Gastrocnemius medialis (tissue), 4 donors: ENCODE data around the gene TRDMT1. TPM values are rescaled to one million over a fixed set of nuclear protein-coding genes. Genes with fewer than 3 reads are reported as not detected.

Source experiments
- ATAC-seq, 2 donors: fragments of 150-250 bp; one replicate each; pipeline ENCODE4 v1.9.1; 2016
- DNase-seq, 2 donors: peaks; one replicate each; pipeline ENCODE4 v3.0.0-alpha.2; 2019
- H3K27ac ChIP-seq, 4 donors: fragments of 200-600 bp; sonication (generic); 1 replicate in 1 of 4; 2 replicates in 3 of 4; pipeline ENCODE4 v1.5.1; 2016 to 2018; ENCODE audit warnings: mild to moderate bottlenecking in 2 of 4, moderate library complexity in 1 of 4
- H3K27me3 ChIP-seq, 3 donors: fragments of 200-600 bp; sonication (generic) in 2 of 3; 1 replicate in 1 of 3; 2 replicates in 2 of 3; pipeline versions ENCODE4 v1.5.1 to v1.6.0; 2016 to 2019; ENCODE audit warnings: mild to moderate bottlenecking in 1 of 3, moderate library complexity in 1 of 3
- H3K36me3 ChIP-seq, 2 donors: fragments of 200-600 bp; sonication (generic) in 1 of 2; one replicate each; pipeline ENCODE4 v1.5.1; 2017 to 2018
- H3K4me1 ChIP-seq, 2 donors: fragments of 200-600 bp; sonication (generic) in 1 of 2; one replicate each; pipeline ENCODE4 v1.5.1; 2016 to 2017; ENCODE audit warnings: mild to moderate bottlenecking in 2 of 2
- H3K4me3 ChIP-seq, 4 donors: fragments of 200-600 bp; sonication (generic) in 3 of 4; 1 replicate in 1 of 4; 2 replicates in 3 of 4; pipeline ENCODE4 v1.5.1; 2016 to 2019; ENCODE audit warnings: mild to moderate bottlenecking in 2 of 4
- H3K9me3 ChIP-seq, 3 donors: fragments of 200-600 bp; sonication (generic) in 2 of 3; 1 replicate in 1 of 3; 2 replicates in 2 of 3; pipeline ENCODE4 v1.5.1; 2016 to 2019
- CTCF ChIP-seq, 5 experiments: fragments of 450-650 bp in 3 of 5; fragments of 200-600 bp in 2 of 5; sonication (generic) in 2 of 5; IDR thresholded peaks in 4 of 5; conservative IDR thresholded peaks in 1 of 5; 1 replicate in 4 of 5; 2 replicates in 1 of 5; pipeline ENCODE4 v1.5.1; 2016 to 2019; ENCODE audit warnings: antibody characterized with exemption in 5 of 5, mild to moderate bottlenecking in 3 of 5, moderate library complexity in 3 of 5
- POLR2A ChIP-seq, 2 donors: fragments of 450-650 bp; IDR thresholded peaks; one replicate each; pipeline ENCODE4 v1.6.1; 2017; ENCODE audit warnings: antibody characterized with exemption in 2 of 2, mild to moderate bottlenecking in 2 of 2, moderate library complexity in 2 of 2
- in situ Hi-C, 4 donors: fragments of 200-750 bp; cut with MboI; loops; one replicate each; pipeline versions ENCODE4 v1.15.0 to v1.8.0; 2017; ENCODE audit warnings: low sequenced_read_pairs in 4 of 4
- intact Hi-C: fragments of 100-400 bp; cut with DNase I; formaldehyde crosslinking; loops from one replicate; pipeline ENCODE4 v1.15.1; 2023; ENCODE audit warnings: low total_unique reads
- total RNA-seq, 4 donors: library from RNA; depleted of rRNA; stranded (reverse); fragments of >200 nt; gene quantifications; one replicate each; pipeline versions ENCODE4 v1.1.0 to v1.2.3, GENCODE V29; 2016

TRDMT1 gene
- total RNA-seq, 4 donors from 2014 or later = 0.85 to 4.7 (median 2.1) TPM

GRCh38 chr10:17240096-17240495, 38.6 kb upstream of the TRDMT1 start:
- H3K4me1 ChIP-seq = peaks cover 15% of the 10 kb centered on the region in 2 donors
- TF ChIP-seq CTCF (IDR thresholded peaks at IDR 0.05 in 4 of 5, conservative IDR thresholded peaks at IDR 0.05 in 1 of 5) = no peak
- TF ChIP-seq POLR2A (IDR thresholded peaks at IDR 0.05) = no peak
- no peak overlapping the region for H3K4me3 ChIP-seq
- no peaks in the 10 kb centered on the region for H3K36me3 ChIP-seq
- H3K27me3 ChIP-seq = peaks cover 0 to 4% (median 0%) of the 10 kb centered on the region in 3 donors
- ATAC-seq = no peak
- no peak overlapping the region for H3K27ac ChIP-seq
- in situ Hi-C loops (no loop called here), intact Hi-C loops (no loop called here)
- DNase-seq = no peak
- H3K9me3 ChIP-seq = no peaks in the 10 kb centered on the region

GRCh38 chr10:17239345-17240085, 38.0 kb upstream of the TRDMT1 start:
- intact Hi-C loops = no loop called here
- no peaks in the 10 kb centered on the region for H3K9me3 ChIP-seq
- DNase-seq = no peak
- no peak overlapping the region for H3K27ac ChIP-seq
- H3K4me3 ChIP-seq = no peak overlapping the region
- peaks cover 15 to 19% of the 10 kb centered on the region in 2 donors for H3K4me1 ChIP-seq
- H3K27me3 ChIP-seq = peaks cover 0 to 4% (median 0%) of the 10 kb centered on the region in 3 donors
- TF ChIP-seq POLR2A (IDR thresholded peaks at IDR 0.05) (no peak), CTCF (IDR thresholded peaks at IDR 0.05 in 4 of 5, conservative IDR thresholded peaks at IDR 0.05 in 1 of 5) (no peak)
- ATAC-seq = no peak
- peaks cover 0 to 5% of the 10 kb centered on the region in 2 donors for H3K36me3 ChIP-seq
- in situ Hi-C loops = no loop called here

GRCh38 chr10:17238445-17239291, 37.2 kb upstream of the TRDMT1 start:
- no peak overlapping the region for H3K4me3 ChIP-seq
- H3K27ac ChIP-seq = no peak overlapping the region
- H3K4me1 ChIP-seq = peaks cover 19 to 23% of the 10 kb centered on the region in 2 donors
- peaks cover 0 to 11% (median 5%) of the 10 kb centered on the region in 3 donors for H3K27me3 ChIP-seq
- DNase-seq = no peak
- peaks cover 0 to 12% of the 10 kb centered on the region in 2 donors for H3K36me3 ChIP-seq
- ATAC-seq = no peak
- TF ChIP-seq POLR2A (IDR thresholded peaks at IDR 0.05) = no peak
- no peak for TF ChIP-seq CTCF (IDR thresholded peaks at IDR 0.05 in 4 of 5, conservative IDR thresholded peaks at IDR 0.05 in 1 of 5)
- intact Hi-C loops = no loop called here
- in situ Hi-C loops = no loop called here
- no peaks in the 10 kb centered on the region for H3K9me3 ChIP-seq

- peaks cover 25 to 28% of the 10 kb centered on the region in 2 donors for H3K4me1 ChIP-seq
- H3K36me3 ChIP-seq = peaks cover 0 to 12% of the 10 kb centered on the region in 2 donors
- DNase-seq (no peak), ATAC-seq (no peak)
- intact Hi-C loops = no loop called here
- no peak for TF ChIP-seq POLR2A (IDR thresholded peaks at IDR 0.05)
- TF ChIP-seq CTCF (IDR thresholded peaks at IDR 0.05 in 4 of 5, conservative IDR thresholded peaks at IDR 0.05 in 1 of 5) = no peak
- H3K9me3 ChIP-seq = no peaks in the 10 kb centered on the region
- no peak overlapping the region for H3K27ac ChIP-seq
- in situ Hi-C loops = no loop called here
- H3K27me3 ChIP-seq = peaks cover 0 to 18% (median 10%) of the 10 kb centered on the region in 3 donors
- no peak overlapping the region for H3K4me3 ChIP-seq
Observed at GRCh38 chr10:17237915-17238444, 36.5 kb upstream of the TRDMT1 start.
